ENCODE results near the gene DYNC2I2. TPM values are rescaled to one million over a fixed set of nuclear protein-coding genes. Genes with fewer than 3 reads are reported as not detected.

DYNC2I2 gene
- total and polyA plus RNA-seq, 2 experiments from 2014 or later: 39.9 to 78.7 TPM

Other genes starting within 250 kb of the DYNC2I2 start
- 49.2 and 51.6 TPM in 2 replicates for gene CERCAM, start 236.0 kb downstream of the DYNC2I2 start, total RNA-seq
- 112 and 117 TPM in 2 replicates for gene CERCAM, start 236.0 kb downstream of the DYNC2I2 start, polyA plus RNA-seq
- 18.5 and 20.5 TPM in 2 replicates for gene ODF2, start 200.8 kb downstream of the DYNC2I2 start, total RNA-seq
- gene ODF2, start 200.8 kb downstream of the DYNC2I2 start, polyA plus RNA-seq: 18.4 and 25.4 TPM in 2 replicates
- 19.5 and 22.6 TPM in 2 replicates for gene GLE1, start 152.1 kb downstream of the DYNC2I2 start, total RNA-seq
- gene GLE1, start 152.1 kb downstream of the DYNC2I2 start, polyA plus RNA-seq: 13.3 and 15.1 TPM in 2 replicates
- gene SPTAN1, start 104.3 kb downstream of the DYNC2I2 start, total RNA-seq: 182 and 184 TPM in 2 replicates
- 123 and 144 TPM in 2 replicates for gene SPTAN1, start 104.3 kb downstream of the DYNC2I2 start, polyA plus RNA-seq
- gene SET, start 32.4 kb upstream of the DYNC2I2 start, total RNA-seq: 343 and 416 TPM in 2 replicates
- 213 and 217 TPM in 2 replicates for gene SET, start 32.4 kb upstream of the DYNC2I2 start, polyA plus RNA-seq
- gene PKN3, start 45.7 kb upstream of the DYNC2I2 start, total RNA-seq: 4.0 and 4.5 TPM in 2 replicates
- 3.7 and 9.4 TPM in 2 replicates for gene PKN3, start 45.7 kb upstream of the DYNC2I2 start, polyA plus RNA-seq
- 26.2 and 33.5 TPM in 2 replicates for gene ZDHHC12, start 67.3 kb upstream of the DYNC2I2 start, total RNA-seq
- 76.3 and 84.9 TPM in 2 replicates for gene ZDHHC12, start 67.3 kb upstream of the DYNC2I2 start, polyA plus RNA-seq
- gene ZER1, start 115.1 kb upstream of the DYNC2I2 start, total RNA-seq: 26.0 and 38.9 TPM in 2 replicates
- gene ZER1, start 115.1 kb upstream of the DYNC2I2 start, polyA plus RNA-seq: 24.4 and 25.1 TPM in 2 replicates
- 21.4 and 39.3 TPM in 2 replicates for gene TBC1D13, start 130.4 kb upstream of the DYNC2I2 start, total RNA-seq
- gene TBC1D13, start 130.4 kb upstream of the DYNC2I2 start, polyA plus RNA-seq: 20.4 and 25.2 TPM in 2 replicates
- 18.9 and 22.5 TPM in 2 replicates for gene ENDOG, start 161.7 kb upstream of the DYNC2I2 start, total RNA-seq
- 32.6 and 37.4 TPM in 2 replicates for gene ENDOG, start 161.7 kb upstream of the DYNC2I2 start, polyA plus RNA-seq
- gene SPOUT1, start 172.9 kb upstream of the DYNC2I2 start, total RNA-seq: 21.9 and 27.3 TPM in 2 replicates
- 38.5 and 59.6 TPM in 2 replicates for gene SPOUT1, start 172.9 kb upstream of the DYNC2I2 start, polyA plus RNA-seq
- 5.1 and 7.9 TPM in 2 replicates for gene KYAT1, start 225.1 kb upstream of the DYNC2I2 start, total RNA-seq
- 8.4 and 8.7 TPM in 2 replicates for gene KYAT1, start 225.1 kb upstream of the DYNC2I2 start, polyA plus RNA-seq
- 28.8 and 30.7 TPM in 2 replicates for gene LRRC8A, start 225.3 kb upstream of the DYNC2I2 start, total RNA-seq
- 46.8 and 55.6 TPM in 2 replicates for gene LRRC8A, start 225.3 kb upstream of the DYNC2I2 start, polyA plus RNA-seq